ENCODE data around the gene EPHA10. TPM values are rescaled to one million over a fixed set of nuclear protein-coding genes. Genes with fewer than 3 reads are reported as not detected.

Gene EPHA10
- total and polyA plus RNA-seq, 2 donors from 2014 or later = 0.88 TPM; not detected in 1

DNA sequence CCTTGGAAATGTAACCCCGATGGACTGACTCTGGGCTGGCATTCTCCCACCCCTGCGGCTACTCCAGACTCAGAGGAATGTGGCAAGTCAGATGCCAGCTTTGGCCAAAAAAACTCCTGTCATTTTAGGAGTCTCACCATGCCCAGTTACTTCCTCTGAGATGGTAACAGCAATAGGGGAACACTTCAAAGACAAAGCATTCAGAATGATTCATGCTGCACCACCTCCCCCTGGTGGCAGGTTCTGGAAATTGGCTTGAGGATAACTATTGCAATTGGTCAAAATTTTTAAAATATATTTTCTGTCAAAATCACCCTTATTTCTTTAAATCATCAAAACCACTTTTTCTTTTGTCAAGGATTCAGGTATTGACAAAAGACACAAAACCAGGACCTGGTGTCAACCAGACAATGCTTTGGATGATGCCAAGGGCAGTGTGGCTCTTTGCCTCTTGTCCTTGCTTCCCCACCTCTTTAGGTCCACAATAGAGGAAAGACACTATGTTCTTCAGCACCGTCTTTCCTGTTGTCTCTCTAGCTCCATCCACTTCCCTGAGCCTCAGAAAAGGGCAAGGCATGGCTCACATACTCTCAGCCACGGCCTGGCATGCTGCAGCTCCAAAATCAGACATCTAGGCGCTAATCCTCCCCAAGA, 82.5 kb downstream of the EPHA10 start:
- TF ChIP-seq, protein P1, sequence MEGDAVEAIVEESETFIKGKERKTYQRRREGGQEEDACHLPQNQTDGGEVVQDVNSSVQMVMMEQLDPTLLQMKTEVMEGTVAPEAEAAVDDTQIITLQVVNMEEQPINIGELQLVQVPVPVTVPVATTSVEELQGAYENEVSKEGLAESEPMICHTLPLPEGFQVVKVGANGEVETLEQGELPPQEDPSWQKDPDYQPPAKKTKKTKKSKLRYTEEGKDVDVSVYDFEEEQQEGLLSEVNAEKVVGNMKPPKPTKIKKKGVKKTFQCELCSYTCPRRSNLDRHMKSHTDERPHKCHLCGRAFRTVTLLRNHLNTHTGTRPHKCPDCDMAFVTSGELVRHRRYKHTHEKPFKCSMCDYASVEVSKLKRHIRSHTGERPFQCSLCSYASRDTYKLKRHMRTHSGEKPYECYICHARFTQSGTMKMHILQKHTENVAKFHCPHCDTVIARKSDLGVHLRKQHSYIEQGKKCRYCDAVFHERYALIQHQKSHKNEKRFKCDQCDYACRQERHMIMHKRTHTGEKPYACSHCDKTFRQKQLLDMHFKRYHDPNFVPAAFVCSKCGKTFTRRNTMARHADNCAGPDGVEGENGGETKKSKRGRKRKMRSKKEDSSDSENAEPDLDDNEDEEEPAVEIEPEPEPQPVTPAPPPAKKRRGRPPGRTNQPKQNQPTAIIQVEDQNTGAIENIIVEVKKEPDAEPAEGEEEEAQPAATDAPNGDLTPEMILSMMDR (IDR thresholded peaks at IDR 0.05; ENCODE audit: borderline replicate concordance, extremely low read depth, insufficient read depth) = peak; percentile 83
- H3K4me3 ChIP-seq (ENCODE audit: low read length in 3 of 3) = no peak overlapping the region
- no peaks in the 10 kb centered on the region for H3K4me1 ChIP-seq (ENCODE audit: control insufficient read depth in 2 of 3, insufficient read depth in 2 of 3, low read depth in 1 of 3, low read length in 3 of 3)
- FAIRE-seq (peak; percentile 75), DNase-seq (peak in 4 of 5 donors; percentile 67 to 82 (median 76))
- H3K9me3 ChIP-seq (ENCODE audit: control insufficient read depth in 2 of 3, insufficient read depth in 1 of 3, low read length in 3 of 3) = no peaks in the 10 kb centered on the region
- H3K9ac ChIP-seq (ENCODE audit: low read length in 3 of 3) = no peak overlapping the region
- intact Hi-C loops (cut with DNase I) = loop anchor here (10.0 kb wide), 1 partner anchor 228 kb away; no protein-coding TSS in a partner anchor
- no peak overlapping the region for H3K27ac ChIP-seq (ENCODE audit: low read depth in 2 of 2, low read length in 2 of 2)
- H3K27me3 ChIP-seq (ENCODE audit: control insufficient read depth, insufficient read depth, low read length) = no peaks in the 10 kb centered on the region
- peaks cover 6 to 31% (median 17%) of the 10 kb centered on the region in 3 donors for H3K36me3 ChIP-seq (ENCODE audit: control insufficient read depth in 2 of 3, insufficient read depth in 3 of 3, low read length in 3 of 3)

DNA sequence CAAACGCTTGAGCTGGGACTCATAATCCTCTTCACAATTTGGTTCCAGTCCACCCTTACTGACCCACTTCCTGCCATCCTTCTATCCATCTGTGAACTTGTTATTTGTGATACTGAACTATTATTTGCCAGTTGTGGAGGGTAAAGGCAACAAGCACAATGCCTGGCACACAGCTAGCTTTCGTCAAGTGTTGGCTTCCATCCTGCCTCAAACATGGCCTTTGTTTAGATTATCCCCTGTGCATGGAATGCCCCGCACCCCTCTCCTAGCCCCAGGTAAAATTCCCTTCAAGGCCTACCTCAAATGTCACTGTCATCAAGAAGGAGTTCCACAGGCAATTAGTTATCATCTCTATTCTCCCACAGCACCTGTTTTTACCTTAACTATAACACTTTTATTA, 84.0 kb downstream of the EPHA10 start:
- FAIRE-seq (no peak), DNase-seq (no peak)
- Histone ChIP-seq H3K36me3 (ENCODE audit: control insufficient read depth in 2 of 3, insufficient read depth in 3 of 3, low read length in 3 of 3) (peaks cover 4 to 27% (median 15%) of the 10 kb centered on the region in 3 donors), H3K27ac (ENCODE audit: low read depth in 2 of 2, low read length in 2 of 2) (no peak overlapping the region), H3K9me3 (ENCODE audit: control insufficient read depth in 2 of 3, insufficient read depth in 1 of 3, low read length in 3 of 3) (no peaks in the 10 kb centered on the region), H3K9ac (ENCODE audit: low read length in 3 of 3) (no peak overlapping the region), H3K27me3 (ENCODE audit: control insufficient read depth, insufficient read depth, low read length) (no peaks in the 10 kb centered on the region), H3K4me1 (ENCODE audit: control insufficient read depth in 2 of 3, insufficient read depth in 2 of 3, low read depth in 1 of 3, low read length in 3 of 3) (no peaks in the 10 kb centered on the region), H3K4me3 (ENCODE audit: low read length in 3 of 3) (no peak overlapping the region)
- TF ChIP-seq, protein P1 (IDR thresholded peaks at IDR 0.05; ENCODE audit: borderline replicate concordance, extremely low read depth, insufficient read depth) = no peak
- intact Hi-C loops (cut with DNase I) = loop anchor here (10.0 kb wide), 1 partner anchor 226 kb away; no protein-coding TSS in a partner anchor

DNA sequence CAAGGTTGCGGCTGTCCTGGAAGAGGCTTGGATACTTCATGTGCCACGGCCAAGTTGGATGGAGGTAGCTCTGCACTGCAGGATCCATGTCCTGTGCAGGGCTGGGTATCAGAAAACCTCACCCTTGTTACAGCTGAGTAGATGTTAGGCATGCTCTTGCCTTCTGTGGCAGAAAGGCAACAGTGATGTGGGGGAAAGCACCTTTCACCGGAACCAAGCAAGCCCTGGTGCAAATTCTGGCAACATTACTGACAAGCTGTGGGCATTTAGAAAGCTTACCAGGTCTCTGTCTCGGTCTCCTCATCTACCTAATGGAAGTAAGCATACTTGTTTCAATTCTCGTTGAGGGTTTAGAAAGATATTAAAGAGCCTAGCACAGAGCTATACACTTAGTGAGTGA, 87.1 kb downstream of the EPHA10 start:
- no peak overlapping the region for H3K27ac ChIP-seq (ENCODE audit: low read depth in 2 of 2, low read length in 2 of 2)
- FAIRE-seq = no peak
- no peaks in the 10 kb centered on the region for H3K9me3 ChIP-seq (ENCODE audit: control insufficient read depth in 2 of 3, insufficient read depth in 1 of 3, low read length in 3 of 3)
- intact Hi-C loops (cut with DNase I) = no loop called here
- H3K9ac ChIP-seq (ENCODE audit: low read length in 3 of 3) = no peak overlapping the region
- no peak overlapping the region for H3K4me3 ChIP-seq (ENCODE audit: low read length in 3 of 3)
- TF ChIP-seq, protein P1 (IDR thresholded peaks at IDR 0.05; ENCODE audit: borderline replicate concordance, extremely low read depth, insufficient read depth) = no peak
- no peak for DNase-seq
- peaks cover 2 to 3% (median 3%) of the 10 kb centered on the region in 3 donors for H3K36me3 ChIP-seq (ENCODE audit: control insufficient read depth in 2 of 3, insufficient read depth in 3 of 3, low read length in 3 of 3)
- no peaks in the 10 kb centered on the region for H3K27me3 ChIP-seq (ENCODE audit: control insufficient read depth, insufficient read depth, low read length)
- H3K4me1 ChIP-seq (ENCODE audit: control insufficient read depth in 2 of 3, insufficient read depth in 2 of 3, low read depth in 1 of 3, low read length in 3 of 3) = no peaks in the 10 kb centered on the region
